ENCODE results near the gene CCDC106.

The CCDC106 gene

GRCh38 chr19:55652311-55653128 is 4.5 kb downstream of the CCDC106 start:
- DNase-seq: no peak

GRCh38 chr19:55653651-55654322 is 5.8 kb downstream of the CCDC106 start:
- DNase-seq: peak; percentile 93 to 94

DNA sequence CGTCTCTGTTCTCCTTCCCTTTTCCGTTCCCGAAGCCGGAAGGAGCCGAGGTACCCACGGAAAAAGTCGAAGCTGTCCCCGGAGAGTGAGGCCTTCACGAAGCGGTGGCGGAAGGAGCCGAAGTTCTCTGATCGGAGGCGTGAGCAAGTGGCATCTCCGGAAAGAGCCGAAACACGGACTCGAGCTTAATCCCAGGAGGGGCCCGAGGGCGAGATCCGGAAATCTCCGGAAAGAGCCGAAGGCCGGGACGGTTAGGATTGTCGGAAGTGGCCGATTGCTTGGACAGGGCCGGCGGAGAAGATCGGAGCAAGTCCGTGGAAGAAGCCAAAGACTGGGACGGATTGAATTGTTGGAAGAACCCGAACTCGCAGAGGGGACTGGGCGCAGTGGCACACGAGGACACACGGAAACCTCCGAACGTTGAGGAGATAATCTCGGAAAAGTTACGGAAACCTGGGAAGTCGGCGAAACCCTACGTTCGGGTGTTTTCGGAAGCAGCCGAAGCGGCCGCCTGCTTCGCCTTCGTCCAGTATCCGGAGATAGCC is 6.4 kb downstream of the CCDC106 start:
- DNase-seq: peak; percentile 99

DNA sequence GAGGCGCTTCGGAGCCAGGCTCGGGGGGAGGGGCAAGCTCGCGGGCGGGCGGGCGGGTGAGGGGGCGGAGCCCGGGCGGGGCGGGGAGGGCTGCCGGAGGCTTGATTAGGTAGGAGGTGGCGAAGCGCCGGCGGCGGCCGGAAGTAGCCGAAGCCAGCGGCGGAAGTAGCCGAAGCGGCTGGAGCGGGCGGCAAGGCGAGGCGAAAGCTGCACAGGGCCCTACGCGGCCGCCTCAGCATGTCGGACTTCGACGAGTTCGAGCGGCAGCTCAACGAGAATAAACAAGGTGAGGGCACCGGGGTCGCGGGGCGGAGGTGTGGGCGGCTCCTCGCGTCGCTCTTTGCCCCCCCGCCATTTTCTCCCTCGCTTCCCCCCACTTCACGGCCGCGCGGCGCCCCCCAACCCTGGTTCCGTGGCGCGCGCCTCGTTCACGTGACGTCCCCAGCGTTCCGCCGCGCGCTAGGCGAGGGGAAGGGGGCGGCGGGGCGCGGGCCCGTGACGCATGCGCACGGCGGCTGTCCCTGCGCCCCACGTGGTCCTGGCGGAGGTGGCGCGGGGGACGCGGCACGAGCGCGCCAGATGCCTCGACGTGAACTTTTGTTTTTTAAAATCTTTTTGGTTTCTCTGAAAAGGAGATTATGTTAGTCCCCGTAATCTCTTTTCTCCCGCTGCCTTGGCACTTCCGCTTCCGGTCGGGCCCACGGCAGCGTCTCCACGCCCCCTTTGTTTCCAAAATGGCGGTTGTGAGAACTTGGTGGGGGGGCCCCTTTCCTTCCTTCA is 7.0 kb downstream of the CCDC106 start, which contains the start of gene U2AF2:
TSS of gene U2AF2 (plus strand) at position 168 of the 780 bp plus-strand sequence. CDS start at position 238, 70 bp downstream.
- peak; percentile 92 to 96 for DNase-seq

- DNase-seq: no peak
These were observed 7.6 kb downstream of the CCDC106 start for GRCh38 chr19:55655648-55656040.

- no peak for DNase-seq
These were observed 8.5 kb downstream of the CCDC106 start for GRCh38 chr19:55656552-55656951.

DNA sequence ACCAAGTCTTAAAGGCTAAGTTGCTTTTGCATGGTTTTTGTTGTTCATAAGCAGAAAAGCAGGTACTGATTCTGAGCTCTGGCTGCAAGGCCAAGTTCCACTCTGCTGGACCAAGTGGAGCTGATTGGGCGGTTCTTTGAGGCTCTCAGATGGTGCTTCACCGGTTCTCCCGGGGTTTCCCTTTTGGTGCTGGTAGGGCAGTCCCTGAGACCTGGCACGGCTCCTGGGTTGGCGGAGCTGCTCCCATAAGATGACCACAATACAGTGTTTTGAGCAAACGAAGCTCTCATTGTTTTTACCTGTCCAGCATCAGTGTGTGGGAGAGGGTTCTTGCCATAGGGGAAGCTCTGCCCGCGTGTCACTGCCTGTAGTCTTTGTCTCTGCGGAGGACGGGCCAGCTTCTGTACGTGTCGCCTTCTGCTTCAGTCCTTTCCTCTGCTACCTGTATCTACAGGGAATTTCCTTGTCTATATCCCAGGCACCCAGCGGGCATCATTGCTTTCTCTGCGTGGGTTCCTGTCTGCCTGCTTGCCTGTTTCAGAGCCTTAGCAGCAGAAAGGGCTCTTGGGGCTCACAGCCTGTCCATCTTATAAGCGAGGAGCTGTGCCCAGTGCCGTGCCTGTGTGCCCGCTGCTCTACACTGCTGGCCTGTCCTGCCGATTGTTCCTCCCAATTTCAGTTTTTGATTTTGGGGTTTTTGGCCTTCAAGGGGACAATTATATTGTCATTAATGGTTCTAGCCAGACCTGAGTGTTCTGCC is 9.2 kb downstream of the CCDC106 start:
- peak; percentile 22 to 47 for DNase-seq

- DNase-seq: no peak
These were observed 10.9 kb downstream of the CCDC106 start for GRCh38 chr19:55658846-55659459.

DNA sequence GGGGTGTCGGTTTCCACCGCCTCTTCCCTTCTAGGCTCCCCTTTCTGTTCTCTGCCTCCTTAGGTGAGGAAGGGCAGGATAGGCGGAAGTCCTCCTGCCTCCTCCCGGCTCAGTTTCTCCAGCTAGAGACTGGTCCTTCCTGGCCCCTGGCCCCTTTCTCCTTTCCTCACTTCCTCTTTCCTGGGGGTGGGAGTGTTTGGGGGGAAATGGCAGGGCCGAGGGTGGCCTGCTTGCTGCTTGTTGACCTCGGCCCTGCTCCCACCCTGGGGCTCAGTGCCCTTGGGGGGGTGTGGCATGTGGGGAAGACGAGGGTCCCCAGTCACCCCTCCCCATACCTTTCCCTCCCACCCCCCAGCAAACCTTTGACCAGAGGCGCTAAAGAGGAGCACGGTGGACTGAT is 11.8 kb downstream of the CCDC106 start:
- DNase-seq: no peak

DNA sequence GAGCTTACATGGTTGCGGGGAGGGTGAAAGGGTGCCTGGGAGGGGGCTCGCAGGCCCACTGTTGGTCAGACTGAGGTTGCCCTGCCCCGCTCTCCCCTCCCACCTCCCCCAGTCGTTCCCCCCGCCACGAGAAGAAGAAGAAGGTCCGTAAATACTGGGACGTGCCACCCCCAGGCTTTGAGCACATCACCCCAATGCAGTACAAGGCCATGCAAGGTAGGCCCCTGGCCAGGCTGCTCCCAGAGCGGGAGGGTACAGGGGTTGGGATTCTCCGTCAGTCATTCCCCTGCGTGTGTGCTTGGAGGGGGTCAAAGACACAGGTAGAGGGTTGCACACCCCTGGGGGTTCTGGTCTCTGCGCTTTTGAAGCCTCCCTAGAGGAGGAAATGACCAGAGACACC is 12.4 kb downstream of the CCDC106 start:
- DNase-seq: no peak

- DNase-seq: no peak
These were observed 13.0 kb downstream of the CCDC106 start for GRCh38 chr19:55660991-55661390.

GRCh38 chr19:55661826-55662225 is 13.8 kb downstream of the CCDC106 start:
- peak; percentile 28 to 36 for DNase-seq

GRCh38 chr19:55663846-55664536 is 16.0 kb downstream of the CCDC106 start:
- DNase-seq: no peak

GRCh38 chr19:55666343-55667005 is 18.5 kb downstream of the CCDC106 start:
- no peak for DNase-seq

- DNase-seq: no peak
These were observed 19.0 kb downstream of the CCDC106 start for GRCh38 chr19:55667006-55667381.

GRCh38 chr19:55667511-55667910 is 19.5 kb downstream of the CCDC106 start:
- DNase-seq: no peak

DNA sequence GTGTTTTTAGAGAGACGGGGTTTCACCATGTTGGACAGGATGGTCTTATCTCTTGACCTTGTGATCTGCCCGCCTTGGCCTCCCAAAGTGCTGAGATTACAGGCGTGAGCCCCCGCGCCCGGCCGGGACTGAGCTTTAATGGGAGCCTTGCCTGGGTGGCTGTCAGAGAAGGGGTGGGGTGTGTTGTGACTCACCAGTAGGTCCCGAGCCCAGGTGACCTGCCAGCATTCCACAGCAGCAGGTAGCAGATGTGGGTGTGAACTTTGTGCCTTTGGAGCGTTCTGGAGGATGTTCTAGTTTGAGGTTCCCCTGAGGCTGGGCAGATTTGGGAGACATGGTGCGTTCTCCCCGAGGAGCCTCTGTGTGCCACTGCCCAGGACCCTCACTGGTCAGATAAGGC is 19.9 kb downstream of the CCDC106 start:
- DNase-seq: no peak

DNA sequence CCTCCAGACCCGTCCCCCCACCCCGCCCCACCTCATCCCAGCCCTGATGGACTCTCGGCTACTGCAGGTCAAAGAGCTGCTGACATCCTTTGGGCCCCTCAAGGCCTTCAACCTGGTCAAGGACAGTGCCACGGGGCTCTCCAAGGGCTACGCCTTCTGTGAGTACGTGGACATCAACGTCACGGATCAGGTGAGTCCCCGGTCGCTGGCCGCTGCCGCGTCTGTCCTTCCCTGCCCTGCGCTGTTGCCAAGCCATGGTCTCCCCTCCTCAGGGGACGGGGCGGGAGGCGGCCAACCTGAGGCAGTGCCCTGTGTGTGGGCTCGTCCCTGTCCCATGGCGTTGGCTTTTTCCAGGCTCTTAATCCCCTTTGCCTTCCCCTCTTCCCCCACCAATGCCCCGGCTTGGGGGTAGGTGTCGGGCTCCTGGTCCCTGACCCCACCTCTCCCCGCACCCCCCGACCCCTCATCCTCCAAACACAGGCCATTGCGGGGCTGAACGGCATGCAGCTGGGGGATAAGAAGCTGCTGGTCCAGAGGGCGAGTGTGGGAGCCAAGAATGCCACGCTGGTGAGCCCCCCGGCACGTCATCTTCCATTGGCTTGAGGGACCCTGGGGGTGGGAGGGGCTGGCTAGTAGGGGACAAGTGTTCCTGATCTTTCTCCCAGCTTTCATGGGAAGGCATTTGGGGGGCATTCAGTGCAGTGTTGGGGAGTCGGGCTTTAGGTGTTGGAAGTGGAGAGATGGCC is 20.8 kb downstream of the CCDC106 start:
- no peak for DNase-seq

DNA sequence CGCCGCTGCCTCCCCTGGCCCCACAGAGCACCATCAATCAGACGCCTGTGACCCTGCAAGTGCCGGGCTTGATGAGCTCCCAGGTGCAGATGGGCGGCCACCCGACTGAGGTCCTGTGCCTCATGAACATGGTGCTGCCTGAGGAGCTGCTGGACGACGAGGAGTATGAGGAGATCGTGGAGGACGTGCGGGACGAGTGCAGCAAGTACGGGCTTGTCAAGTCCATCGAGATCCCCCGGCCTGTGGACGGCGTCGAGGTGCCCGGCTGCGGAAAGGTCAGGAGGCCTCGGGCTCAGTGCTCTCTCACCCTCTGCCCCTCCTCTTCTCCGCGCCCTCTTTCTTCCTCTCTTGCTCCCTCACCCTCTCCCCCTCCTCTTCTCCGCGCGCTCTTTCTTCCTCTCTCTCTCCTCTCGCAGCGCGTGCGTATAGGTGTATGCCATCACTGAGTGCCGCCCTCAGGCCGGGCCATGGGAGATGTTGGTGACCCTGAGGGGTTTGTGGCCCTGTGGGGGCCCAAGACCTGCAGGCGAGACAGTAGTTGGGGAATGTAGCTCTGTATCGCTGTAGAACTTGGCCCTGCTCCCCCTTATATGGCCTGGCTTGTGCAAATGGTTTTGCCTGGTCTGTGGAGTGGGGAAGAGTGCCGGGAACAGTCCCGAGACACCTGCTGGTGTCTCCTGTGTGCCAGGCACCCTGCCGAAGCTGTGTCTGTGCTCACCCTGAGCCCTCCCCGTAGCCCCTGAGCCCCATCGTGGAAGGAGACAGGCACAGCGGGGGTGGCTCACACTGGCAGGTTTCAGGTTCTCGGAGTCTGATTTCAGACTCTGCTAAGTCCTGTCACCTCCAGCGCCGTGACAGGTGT is 21.6 kb downstream of the CCDC106 start:
- no peak for DNase-seq
